Measurements from ENCODE around the gene PRXL2B.
"Not testable (repeated sequence)": the region's sequence is repeated elsewhere in the genome, so short reads cannot be mapped to it uniquely, and the experiment has no call there.

DNA sequence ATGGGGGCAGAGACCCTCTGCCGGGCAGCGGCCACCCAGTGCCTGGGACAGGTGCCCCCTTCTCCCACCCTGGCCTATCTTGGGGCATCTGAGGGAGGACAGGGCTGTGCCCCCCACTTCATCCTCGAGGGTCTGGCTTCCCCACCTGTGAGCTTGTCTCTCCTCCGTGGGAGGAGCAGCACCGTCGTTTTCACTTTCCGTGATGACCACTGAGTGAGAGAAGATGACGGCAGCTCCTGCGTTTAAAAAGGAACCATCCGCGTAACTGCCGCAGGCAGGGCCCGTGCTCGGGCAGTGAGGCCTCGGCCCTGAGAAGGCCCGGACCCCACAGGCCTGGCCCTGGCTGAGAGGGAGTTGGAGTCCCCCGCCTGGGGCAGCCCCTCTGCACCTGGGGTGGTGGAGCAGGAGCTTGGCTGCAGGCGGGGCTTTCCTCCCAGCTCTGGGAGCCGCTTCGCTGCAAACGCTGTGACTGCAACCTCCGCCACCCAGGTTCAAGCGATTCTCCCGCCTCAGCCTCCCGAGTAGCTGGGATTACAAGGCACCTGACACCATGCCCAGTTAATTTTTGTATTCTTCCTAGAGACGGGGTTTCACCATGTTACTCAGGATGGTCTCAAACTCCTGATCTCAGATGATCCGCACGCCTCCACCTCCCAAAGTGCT is 37.1 kb upstream of the PRXL2B start:
- not testable (repeated sequence) for TF ChIP-seq EZH2 (IDR thresholded peaks at IDR 0.05; ENCODE audit: borderline replicate concordance, low read depth, low read length, poor library complexity, severe bottlenecking)
- TF ChIP-seq, protein P1, sequence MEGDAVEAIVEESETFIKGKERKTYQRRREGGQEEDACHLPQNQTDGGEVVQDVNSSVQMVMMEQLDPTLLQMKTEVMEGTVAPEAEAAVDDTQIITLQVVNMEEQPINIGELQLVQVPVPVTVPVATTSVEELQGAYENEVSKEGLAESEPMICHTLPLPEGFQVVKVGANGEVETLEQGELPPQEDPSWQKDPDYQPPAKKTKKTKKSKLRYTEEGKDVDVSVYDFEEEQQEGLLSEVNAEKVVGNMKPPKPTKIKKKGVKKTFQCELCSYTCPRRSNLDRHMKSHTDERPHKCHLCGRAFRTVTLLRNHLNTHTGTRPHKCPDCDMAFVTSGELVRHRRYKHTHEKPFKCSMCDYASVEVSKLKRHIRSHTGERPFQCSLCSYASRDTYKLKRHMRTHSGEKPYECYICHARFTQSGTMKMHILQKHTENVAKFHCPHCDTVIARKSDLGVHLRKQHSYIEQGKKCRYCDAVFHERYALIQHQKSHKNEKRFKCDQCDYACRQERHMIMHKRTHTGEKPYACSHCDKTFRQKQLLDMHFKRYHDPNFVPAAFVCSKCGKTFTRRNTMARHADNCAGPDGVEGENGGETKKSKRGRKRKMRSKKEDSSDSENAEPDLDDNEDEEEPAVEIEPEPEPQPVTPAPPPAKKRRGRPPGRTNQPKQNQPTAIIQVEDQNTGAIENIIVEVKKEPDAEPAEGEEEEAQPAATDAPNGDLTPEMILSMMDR (conservative IDR thresholded peaks at IDR 0.05; ENCODE audit: low read depth, low read length) = not testable (repeated sequence)
